HK-2 (cell line): ENCODE data around the gene INPP4A.

ENCODE experiments used
- DNase-seq: peaks from one replicate; pipeline ENCODE4 v3.0.0-alpha.2; 2018; ENCODE audit not compliant: unreplicated experiment

INPP4A gene

GRCh38 chr2:98564541-98565132 is 120.0 kb downstream of the INPP4A start:
- DNase-seq = no peak

GRCh38 chr2:98565286-98565860 is 120.7 kb downstream of the INPP4A start:
- no peak for DNase-seq

DNA sequence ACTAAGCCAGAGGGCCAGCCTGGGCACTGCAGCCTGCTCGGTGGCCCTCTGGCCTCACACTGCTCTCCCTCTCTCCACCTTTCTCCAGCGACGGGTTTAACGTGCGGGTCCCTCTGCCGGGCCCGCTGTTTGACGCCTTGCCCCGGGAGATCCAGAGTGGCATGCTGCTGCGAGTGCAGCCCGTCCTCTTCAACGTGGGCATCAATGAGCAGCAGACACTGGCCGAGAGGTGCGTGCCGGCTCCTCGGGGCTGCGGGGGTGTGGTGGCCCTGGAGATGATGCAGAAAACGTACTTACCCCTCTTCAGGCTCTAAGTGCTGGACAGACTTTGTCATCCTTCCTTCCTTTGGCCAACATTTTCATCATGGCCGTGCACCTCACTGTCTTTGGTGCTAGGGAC is 121.3 kb downstream of the INPP4A start:
- DNase-seq = no peak

GRCh38 chr2:98568161-98568956 is 123.7 kb downstream of the INPP4A start:
- DNase-seq = no peak

DNA sequence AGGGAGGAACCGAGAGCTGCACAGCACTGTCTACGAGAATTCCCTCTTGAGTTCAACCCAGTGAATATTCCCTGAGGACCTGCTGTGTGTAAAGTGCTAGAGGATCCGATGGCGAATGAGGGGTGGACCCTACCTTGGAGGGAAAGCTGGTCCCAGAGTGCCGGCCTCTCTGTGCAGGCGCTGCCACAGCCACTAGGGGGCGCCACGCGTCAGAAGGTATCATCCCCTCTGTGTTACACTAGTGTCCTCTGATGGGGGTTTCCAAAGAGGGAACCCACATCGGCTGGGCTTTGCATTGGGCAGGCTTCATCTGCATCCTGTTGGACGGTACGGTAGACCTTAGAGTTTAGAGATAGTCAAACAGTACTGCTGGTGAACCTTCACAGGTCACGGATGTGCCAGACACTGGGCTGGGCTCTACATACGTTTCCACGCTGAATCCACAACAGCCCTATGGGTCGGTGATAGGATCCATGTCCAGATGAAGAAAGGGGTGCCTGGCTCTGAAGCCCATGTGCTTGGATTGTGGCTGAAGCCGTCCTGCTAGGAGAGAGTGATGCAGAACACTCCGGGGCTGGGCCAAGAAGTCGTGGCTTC is 124.6 kb downstream of the INPP4A start:
- peak; percentile 44 for DNase-seq

- no peak for DNase-seq
Observed at GRCh38 chr2:98569915-98570314, 125.3 kb downstream of the INPP4A start.

- no peak for DNase-seq
Observed at GRCh38 chr2:98570356-98570755, 125.7 kb downstream of the INPP4A start.

- DNase-seq = no peak
Observed at GRCh38 chr2:98571121-98571701, 126.6 kb downstream of the INPP4A start.

- DNase-seq = no peak
Observed at GRCh38 chr2:98571796-98572195, 127.1 kb downstream of the INPP4A start.

- no peak for DNase-seq
Observed at GRCh38 chr2:98572211-98572610, 127.6 kb downstream of the INPP4A start.

GRCh38 chr2:98572676-98573075 is 128.0 kb downstream of the INPP4A start:
- DNase-seq = no peak

DNA sequence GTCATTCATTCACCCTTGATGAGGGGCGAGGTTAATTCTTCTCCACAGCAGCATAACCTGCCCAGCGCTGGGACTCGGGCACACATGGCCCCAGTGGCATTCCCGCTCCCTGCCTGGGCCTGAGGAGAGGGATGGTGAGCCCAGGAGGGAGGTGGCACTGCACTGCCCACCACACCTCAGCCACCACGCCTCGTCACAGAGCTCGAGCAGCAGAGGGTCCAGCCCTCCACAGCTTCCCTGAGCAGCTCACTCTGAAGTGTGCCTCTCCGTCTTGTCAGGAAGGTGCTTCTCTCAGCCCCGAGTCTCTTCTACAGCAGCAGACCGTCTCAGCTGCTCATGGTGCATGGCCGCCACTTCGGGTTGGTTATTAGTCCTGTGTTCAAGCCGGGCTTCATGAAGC is 128.8 kb downstream of the INPP4A start:
- no peak for DNase-seq

- no peak for DNase-seq
Observed at GRCh38 chr2:98576666-98577312, 132.1 kb downstream of the INPP4A start.

DNA sequence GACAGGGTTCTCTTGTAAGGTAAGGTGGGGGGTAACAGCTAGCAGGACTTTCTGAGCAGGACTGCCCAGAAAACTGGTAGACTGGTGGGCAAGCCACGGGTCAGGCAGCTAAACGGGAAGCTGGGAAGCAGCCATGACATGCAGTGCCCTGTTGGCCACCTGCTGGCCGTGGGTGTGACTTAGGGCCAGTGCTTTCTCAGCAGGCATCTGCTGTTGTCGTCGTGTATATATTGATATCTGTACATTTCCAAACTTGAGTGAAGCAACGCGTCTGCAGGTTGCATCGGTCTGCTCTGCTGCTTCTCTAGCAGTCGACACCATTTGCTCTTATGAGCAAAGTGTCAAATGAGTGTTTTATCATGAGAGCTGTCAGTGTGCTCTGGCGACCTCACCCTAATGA is 132.7 kb downstream of the INPP4A start:
- DNase-seq = no peak

- no peak for DNase-seq
Observed at GRCh38 chr2:98578231-98578630, 133.6 kb downstream of the INPP4A start.

DNA sequence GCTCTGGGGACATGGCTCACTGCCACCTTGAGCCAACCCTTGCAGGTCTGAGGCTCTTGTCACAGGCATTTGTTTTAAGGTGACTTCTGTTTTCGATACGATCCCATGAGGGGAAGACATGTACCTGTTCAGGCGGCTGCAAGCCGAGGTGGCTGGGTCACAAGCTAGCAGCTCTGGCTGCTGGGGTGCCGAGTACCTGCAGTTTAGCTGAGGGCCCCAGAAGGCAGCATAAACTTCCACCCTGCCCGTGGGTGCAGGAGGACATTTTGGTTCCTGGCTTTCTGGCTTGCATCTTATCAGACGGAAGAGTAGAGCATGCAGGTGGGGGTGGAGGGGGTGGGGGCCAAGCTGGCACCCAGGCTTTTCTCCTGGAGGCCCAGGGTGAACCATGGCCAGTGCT is 135.3 kb downstream of the INPP4A start:
- no peak for DNase-seq

GRCh38 chr2:98580656-98581284 is 136.1 kb downstream of the INPP4A start:
- no peak for DNase-seq

- DNase-seq = no peak
Observed at GRCh38 chr2:98582523-98582922, 137.9 kb downstream of the INPP4A start.

DNA sequence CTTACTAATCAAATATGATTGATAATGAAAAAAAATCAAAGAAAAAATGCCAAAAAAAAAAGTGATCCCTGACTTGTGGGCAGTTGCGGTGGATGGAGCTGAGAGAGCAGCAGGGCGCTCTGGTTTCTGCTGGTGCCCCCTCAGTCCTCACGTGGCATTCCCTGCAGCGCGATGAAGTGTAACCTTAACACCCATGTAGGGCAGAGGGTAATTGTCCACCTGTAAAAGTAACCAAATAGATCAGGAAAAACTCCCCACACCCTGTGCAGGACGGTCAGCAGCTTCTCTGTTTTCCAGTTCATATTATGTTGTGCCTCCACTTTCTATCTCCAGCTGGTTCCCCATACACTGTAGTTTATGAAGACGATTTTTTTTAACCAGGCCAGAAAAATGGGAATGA is 138.6 kb downstream of the INPP4A start:
- DNase-seq = no peak

- DNase-seq = no peak
Observed at GRCh38 chr2:98583816-98584618, 139.4 kb downstream of the INPP4A start.

DNA sequence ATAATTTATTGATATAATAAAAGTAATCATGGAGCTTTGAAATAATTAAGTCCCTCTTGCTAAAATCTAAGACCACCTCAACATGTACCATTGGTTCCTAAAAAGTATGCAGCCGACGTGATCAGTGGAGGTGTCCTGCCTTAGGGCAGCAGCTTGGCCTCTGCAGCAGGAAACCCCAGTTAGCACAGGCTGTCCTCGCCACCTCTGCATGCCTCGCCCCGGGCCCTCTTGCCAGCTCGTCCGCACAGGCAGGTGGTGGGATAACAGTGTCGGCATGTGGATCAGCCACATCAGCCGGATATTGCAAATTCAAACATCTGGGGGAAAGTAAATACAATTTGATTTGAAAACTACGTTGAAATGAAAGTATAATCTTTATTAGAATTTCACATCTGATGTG is 140.7 kb downstream of the INPP4A start:
- DNase-seq = no peak
